GM18519 (cell line): Measurements from ENCODE around the gene HEXD.
"Not testable (repeated sequence)": the region's sequence is repeated elsewhere in the genome, so short reads cannot be mapped to it uniquely, and the experiment has no call there.

Source experiments
- ATAC-seq: cut with Tn5 transposase; IDR thresholded peaks from one replicate; pipeline ENCODE4 v1.9.1; 2021; ENCODE audit warnings: mild to moderate bottlenecking, moderate library complexity; ENCODE audit not compliant: unreplicated experiment, low FRiP score

Gene HEXD

DNA sequence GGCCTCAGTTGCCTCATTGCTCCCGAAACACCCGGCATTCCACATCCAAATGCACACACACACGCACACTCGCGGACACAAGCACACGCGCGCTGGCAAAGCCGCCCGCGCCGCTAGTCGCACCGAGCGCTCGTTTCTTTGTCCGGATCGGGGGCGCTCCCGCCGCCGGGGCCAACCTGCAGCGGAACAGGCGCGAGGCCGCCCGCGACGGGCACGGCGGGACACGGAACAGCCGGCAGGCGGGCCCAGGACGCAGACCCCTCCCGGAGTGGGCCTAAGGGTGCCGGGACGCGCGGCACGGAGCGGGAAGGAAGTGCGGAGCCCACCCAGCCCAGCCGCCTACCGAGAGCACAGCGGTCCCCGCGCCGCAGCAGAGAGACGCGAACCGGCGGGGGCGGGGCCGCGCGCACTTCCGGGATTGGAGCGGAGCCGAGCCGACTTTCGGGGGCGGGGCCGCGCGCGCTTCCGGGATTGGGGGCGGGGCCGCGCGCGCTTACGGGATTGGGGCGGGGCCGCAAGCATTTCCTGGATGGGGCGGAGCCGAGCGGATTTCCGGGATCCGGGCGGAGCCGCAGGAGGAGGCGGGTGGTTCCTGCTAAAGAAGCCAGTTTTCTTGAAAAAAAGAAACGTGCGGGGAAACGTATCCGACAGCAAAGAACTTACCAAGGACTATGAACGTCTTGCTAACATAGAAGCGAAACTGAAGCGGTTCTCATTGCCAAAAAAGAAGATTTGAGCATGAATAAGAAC is 32.4 kb downstream of the HEXD start, which contains the start of gene CYBC1:
Gene CYBC1 (minus strand): TSS at position 396 of the 750 bp plus-strand sequence. CDS start 1,498 bp downstream, outside the sequence.
- ATAC-seq = peak; percentile 36

DNA sequence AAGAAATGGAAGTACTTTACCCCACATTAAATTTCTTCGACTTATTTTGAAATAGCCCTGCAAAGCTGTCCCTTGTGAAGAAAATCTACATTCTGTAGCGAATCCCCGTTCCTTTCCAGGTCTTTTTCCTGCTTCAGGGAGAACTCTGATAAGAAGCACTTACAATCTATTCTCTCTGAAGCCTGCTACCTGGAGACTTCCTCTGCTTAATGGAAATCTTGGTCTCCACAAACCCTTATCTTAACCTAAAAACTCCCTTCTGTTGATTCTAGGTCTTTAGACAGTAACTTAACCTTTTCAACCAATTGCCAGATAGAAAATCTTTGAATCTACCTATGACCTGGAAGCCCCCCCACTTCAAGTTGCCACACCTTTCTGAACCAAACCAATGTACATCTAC is 34.0 kb downstream of the HEXD start:
- no peak for ATAC-seq

DNA sequence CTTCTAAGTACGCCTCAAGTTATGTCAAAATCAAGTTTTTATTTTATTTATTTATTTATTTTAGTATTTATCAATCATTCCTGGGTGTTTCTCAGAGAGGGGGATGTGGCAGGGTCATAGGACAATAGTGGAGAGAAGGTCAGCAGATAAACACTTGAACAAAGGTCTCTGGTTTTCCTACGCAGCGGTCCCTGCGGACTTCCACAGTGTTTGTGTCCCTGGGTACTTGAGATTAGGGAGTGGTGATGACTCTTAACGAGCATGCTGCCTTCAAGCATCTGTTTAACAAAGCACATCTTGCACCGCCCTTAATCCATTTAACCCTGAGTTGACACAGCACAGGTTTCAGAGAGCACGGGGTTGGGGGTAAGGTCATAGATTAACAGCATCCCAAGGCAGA is 35.0 kb downstream of the HEXD start:
- ATAC-seq = not testable (repeated sequence)

DNA sequence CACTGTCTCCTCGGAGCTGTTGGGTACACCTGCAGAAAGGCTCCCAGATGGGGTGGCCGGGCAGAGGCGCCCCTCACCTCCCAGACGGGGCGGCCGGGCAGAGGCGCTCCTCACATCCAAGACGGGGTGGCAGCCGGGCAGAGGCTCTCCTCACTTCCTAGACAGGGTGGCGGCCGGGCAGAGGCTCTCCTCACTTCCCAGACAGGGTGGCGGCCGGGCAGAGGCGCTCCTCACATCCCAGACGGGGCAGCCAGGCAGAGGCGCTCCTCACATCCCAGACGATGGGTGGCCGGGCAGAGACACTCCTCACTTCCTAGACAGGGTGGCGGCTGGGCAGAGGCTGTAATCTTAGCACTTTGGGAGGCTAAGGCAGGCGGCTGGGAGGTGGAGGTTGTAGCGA is 35.6 kb downstream of the HEXD start:
- ATAC-seq = not testable (repeated sequence)

DNA sequence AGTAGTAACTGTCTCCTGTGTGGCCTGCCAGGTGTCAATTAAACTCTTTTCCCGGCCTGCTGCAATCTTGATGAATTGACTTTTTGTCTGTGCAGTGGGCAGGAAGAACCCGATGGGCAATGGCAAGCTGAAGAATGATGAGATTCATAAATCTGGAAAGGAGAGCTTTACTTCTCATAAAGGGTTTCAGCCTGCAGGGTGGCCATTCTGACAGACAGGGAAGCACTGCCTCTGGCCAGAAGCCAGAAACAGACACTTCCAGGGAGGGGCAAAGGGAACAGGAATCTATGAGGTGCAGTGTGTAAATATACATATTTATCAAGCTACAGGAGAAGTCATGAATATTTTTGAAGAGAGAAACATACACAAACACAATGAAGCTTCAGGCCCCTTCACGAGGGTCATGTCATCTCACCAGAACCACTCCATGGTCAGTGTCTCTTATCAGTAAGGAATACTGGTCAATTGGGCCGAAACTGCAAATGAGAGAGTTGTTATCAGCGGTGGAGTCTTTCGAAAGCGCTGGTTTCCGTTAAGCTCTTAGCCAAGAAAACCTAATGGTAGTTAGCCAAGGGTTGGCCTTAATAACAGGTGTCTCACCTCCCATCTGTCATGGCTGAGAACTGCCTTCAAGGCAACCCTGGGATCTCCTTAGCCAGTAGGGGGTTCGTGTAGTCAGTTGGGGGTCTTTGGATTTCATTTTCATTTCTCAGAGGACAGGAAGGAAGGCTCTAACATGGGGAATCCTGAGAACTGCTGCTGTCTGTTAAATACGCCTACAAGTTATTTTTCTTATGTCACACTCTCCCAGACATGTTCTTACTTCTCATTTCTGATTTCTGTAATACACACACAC is 39.2 kb downstream of the HEXD start:
- ATAC-seq = no peak

DNA sequence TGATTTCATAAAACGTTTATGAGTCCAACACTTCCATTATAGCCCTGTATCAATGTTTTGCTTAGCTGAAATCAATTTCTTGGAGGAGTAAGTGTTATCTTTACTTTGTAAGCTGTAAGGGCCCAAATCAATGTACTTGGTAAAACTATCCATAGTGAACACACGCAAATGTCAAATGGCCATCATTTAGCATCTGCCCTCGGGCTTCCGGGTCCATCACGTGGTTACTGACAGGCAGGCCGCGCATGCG is 39.7 kb downstream of the HEXD start:
- ATAC-seq = no peak

DNA sequence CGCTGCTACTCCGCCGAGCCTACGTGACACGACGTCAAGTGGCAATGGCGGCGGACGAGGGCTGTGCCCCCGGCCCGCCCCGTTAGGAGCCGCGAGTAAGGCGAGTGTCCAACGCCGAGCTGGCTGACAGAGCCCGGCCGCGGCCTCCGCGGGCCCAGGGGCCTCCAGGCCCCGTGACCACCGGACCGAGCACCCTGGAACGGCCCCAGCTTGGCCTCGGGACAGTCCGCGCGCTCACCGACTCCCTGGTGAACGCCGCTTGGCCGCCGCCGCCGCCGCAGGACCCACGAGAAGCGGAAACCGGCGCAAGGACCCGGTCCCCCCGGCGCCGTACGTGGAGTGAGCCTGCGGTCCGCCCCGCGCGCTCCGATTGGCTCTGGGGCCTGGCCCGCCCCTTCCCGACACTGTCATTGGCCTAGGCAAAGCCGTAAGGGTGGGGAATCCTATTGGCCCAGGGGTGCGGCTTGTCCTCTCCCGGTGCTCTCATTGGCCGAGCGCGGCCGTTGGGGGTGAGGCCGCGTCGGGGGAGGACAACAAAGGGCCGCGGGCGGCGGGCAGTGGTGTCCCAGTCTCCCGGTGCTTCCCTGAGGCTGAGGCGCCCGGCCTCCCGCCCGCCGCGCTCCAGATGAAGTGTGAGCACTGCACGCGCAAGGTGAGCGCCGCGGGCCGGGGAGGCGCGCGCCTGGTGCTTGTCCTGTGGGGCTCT is 40.2 kb downstream of the HEXD start, which contains the start of gene NARF:
Gene NARF (plus strand): TSS at position 563 of the 706 bp plus-strand sequence. CDS start 63 bp downstream, at position 626.
- ATAC-seq = peak; percentile 78

DNA sequence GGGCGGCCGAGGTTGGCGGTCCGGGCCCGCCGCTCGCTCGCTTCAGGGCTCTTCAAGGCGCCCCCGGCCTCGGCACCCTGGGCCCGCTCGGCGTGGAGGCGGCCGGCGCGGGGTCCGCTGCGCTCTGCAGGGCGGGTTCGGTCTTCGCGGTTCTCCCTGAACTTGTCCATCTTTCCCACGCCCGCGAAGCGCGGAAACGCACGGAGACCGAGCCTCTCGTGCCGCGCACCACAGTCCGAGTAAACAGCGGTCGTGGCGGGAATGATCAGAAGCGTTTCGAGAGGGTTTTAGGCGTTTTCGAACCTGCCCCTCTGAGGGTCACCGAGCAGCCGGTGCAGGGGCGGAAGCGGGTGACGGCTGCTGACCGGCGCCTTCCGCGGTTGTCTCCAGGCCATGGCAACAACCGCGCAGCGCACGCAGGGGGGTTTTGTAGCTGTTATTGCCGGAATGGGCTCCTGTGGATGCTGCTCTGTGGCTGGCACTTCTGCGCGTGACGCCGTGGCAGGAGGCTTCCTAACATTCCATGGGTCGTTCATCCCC is 40.8 kb downstream of the HEXD start:
- no peak for ATAC-seq

DNA sequence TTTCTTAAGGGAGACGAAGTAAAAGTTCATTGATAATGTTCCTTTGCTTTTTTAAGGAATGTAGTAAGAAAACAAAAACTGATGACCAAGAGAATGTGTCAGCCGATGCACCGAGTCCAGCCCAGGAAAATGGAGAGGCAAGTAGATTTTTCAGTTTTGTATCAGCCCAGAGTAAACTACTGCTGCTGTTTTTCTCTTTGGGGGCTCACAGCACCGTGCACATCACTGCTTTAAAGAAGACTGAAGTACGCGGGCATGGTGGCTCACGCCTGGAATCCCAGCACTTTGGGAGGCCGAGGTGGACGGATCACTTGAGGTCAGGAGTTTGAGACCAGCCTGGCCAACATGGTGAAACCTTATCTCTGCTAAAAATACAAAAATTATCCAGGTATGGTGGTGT is 41.8 kb downstream of the HEXD start:
- ATAC-seq = not testable (repeated sequence)

DNA sequence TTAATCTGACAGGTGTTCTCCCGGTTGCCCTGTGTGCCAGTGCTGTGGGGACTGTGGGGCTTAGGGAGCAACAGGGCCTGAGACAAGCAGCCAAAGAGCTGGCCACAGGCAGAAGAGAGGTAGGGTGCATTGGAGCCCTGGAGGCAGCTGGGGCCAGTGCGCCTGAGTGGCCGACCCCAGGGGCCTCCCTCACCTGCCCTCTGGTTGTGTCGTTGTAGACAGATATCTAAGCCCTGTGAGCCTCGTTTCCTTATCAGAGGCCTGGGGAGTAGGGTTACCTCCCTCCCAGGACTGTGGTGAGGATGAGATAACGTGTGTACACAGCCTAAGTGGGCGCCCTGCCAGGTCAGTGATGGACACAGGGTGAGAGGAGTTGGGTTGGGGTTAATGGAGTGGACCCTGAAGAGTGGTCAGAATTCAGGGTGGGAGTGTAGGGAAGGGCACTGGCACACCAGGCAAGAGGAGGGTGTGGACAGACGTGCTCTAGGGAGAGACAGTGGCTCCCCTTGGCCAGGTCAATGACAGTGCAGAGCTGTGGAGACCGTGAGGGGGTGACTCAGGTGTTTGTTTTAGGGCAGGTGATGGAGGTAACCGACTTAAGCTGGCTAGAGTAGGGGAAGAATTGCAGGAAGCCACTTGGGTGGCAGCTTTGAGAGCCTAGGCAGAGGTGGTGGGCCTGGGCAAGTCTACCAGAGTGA is 43.8 kb downstream of the HEXD start:
- no peak for ATAC-seq

DNA sequence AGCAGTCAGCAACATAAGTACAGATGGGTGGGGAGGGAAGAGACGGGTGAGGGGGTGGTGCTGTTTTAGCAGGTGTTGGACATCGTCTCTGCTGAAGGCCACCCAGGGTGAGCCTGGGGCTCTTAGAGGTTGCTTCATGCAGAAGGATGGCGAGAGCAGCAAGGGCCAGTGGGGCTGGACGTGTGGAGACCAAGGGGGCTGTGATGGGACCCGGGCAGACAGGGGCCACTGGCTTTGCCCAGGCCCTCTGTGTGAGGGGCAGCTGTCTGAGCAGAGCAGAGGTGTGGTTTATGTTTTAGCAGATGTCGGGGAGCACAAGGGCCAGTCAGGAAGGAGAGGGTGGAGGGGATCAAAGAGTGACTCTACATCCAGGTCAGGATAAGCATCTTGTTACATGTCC is 45.2 kb downstream of the HEXD start:
- no peak for ATAC-seq

DNA sequence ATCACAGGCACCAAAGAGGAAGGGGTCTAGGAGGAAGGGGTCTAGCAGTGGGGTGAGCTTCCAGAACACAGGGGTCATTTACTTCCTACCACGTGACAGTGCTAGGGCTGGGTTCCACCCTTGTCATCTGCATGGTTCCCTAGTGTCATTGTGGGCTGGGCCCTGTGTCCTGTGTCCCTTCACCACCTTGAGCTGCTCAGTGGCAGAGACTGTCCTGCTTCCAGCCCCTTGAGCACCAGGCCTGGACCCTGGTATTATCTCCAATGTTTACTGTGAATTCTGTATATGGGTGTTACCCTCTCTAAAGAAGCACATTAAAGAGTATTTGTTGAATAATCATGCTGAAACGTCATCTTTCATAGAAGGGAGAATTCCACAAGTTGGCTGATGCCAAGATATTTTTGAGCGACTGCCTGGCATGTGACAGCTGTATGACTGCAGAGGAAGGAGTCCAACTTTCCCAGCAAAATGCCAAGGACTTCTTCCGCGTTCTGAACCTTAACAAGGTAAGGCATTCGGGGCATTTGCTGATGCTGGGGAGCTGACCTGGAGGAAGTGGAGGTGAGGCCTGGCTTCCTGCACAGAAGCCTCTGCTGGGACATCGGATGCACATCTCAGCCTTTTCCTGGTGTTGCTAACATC is 45.9 kb downstream of the HEXD start:
- no peak for ATAC-seq

DNA sequence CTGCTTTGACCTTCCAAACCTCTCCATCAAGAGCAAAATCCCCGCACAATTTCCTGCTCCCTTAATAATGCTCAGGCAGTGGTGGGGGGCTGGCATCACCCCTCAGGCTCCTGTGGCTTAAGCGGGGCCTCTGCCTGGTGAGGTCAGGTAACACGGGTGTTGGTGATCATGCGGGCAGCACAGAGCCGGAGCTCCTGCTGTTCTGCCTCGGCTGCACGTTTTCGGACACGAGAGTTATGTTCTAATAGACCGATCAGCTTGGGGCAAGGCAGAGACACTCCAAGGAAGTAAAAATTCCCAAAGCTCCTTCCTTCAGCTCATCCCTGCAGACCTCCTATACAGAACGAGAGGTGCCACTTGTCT is 46.4 kb downstream of the HEXD start:
- ATAC-seq = no peak

DNA sequence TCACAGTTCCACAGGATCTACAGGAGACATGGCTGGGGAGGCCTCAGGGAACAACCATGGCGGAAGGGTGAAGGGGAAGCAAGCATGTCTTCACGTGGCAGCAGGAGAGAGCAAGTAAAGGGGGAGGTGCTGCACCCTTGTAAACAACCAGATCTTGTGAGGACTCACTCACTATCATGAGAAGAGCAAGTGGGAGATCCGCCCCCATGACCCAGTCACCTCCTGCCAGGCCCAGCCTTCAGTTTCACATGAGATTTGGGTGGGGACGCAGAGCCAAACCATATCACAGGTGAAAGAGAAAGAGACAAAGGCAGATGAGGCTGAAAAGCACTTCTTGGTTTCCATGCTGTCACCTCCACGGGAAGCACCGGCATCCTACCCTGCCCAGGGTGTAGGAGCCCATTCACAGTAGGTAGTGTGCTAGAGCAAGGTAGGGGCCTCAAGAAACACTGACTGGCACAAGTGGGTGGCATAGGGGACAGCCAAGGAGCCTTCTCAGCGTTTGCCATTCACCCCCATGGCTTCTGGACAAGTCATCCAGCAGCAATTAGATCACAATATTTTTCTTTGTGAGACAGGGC is 47.0 kb downstream of the HEXD start:
- ATAC-seq = no peak

DNA sequence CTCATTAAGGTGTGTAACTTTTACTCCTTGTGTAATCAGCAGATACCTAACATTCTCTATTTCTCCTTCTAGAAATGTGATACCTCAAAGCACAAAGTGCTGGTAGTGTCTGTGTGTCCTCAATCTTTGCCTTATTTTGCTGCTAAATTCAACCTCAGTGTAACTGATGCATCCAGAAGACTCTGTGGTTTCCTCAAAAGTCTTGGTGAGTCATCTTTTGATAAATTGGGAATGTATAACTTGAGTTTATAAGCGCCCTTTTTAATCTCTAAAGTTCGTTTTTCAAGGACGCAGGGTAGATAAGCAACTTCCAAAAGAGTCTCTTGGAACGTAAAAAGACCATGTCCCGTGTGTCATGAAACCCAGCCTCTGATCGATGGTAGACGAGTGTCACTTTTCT is 50.5 kb downstream of the HEXD start:
- ATAC-seq = no peak

DNA sequence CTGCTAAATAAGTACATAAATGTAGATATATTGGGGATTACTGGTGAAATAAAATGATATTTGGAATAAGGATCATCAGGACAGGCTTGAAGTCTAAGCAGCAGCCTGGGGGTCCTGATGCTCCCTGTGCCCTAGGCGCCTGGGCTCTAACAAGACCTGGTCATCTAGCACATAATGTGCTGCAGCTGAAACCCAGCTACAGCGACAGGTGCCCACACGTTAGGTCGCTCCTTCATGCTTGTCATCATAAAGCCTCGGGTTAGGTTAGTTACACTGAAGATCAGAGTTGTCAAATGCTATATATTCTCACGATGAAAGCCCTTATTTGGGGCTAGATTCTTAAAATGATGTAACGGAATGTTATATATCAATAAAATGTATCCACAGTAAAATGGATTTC is 51.9 kb downstream of the HEXD start:
- ATAC-seq = no peak

DNA sequence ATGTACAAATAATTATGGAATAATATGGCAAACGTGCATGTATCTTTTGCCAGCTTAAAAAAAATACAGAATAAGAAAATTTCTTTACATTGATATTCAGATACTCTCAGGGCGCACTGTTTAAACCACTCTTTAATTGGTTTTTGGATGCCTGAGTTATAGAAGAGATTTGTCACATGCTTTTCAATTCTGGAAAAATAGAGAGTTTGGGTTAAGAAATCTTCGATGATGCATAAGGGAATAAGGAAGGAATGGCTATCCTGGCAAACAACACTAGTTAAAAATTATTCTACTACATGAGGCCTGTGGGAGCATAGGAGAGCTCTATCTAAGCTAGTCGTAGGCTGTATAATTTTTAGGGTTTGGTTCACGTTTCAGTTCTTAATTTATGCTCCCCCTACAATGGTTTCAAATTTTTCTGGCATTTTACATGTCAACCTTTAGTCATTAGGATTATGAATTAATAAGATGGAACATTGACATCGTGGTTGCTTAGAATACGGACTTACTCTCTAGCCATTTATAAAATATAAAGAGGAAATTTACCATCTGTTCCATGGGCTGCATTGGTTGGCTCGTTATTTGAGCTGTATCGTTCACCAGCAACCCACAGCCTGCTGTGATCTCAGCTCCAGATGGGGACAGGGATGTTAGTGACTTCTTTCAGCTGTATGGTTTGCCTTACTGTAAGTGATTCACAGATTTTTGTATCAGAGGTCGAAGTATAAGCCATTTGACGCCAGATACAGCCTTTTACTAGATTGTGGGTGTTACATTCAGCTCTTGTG is 56.3 kb downstream of the HEXD start:
- ATAC-seq = no peak

DNA sequence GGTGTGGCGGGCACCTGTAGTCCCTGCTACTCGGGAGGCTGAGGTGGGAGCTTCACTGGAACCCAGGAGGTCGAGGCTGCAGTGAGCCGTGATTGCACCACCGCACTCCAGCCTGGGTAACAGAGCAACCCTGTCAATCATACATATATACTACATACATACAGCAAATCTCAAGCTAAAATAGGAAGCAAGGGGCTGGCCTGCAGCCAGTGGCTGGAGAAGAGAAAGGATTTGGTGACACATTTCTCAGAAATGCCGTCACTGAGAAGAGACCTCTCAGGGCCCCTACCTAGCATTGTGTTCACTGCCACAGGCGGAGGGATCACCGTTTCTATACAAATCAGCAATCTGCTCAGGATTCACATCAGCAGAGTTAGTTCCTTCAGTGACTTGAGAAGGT is 57.3 kb downstream of the HEXD start:
- ATAC-seq = no peak

DNA sequence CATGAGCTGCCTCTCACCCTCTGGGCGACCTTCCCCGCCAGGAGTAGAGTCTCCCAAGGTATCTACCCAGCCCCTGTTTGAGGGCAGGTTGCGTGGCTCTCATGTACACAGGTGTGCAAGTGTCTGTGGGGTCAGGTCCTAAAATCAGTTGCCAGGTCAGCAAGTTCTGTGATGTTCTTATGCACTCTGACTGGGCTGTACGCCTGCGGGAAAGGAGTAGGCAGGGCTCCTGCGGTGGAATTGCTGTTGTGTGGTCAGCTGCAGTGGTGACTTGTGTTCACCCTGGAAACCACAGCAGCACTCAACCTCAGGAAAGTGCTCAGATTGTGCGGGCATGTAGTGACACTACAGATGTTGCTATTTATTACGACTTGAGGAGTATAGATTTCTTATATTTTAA is 59.8 kb downstream of the HEXD start:
- no peak for ATAC-seq
